ENCODE measurements around the gene CALD1.

- TF ChIP-seq EZH2 (IDR thresholded peaks at IDR 0.05; ENCODE audit: borderline replicate concordance, low read length) (no peak), CTCF (IDR thresholded peaks at IDR 0.05; ENCODE audit: low read length) (no peak)
Measured at GRCh38 chr7:134959810-134960209, 180.4 kb downstream of the CALD1 start.

Measured in OCI-LY1 (cell line).